HEK293T (cell line): ENCODE results near the gene AKT2.

Source experiments
- ARNT ChIP-seq: fragments of 450-650 bp; IDR thresholded peaks from 2 replicates; pipeline ENCODE4 v1.6.1; 2017; ENCODE audit warnings: mild to moderate bottlenecking
- BHLHE40 ChIP-seq: fragments of 450-650 bp; IDR thresholded peaks from 2 replicates; pipeline ENCODE4 v1.6.1; 2016; ENCODE audit warnings: mild to moderate bottlenecking, moderate library complexity, borderline replicate concordance
- HDGF ChIP-seq: fragments of 450-650 bp; IDR thresholded peaks from 2 replicates; pipeline ENCODE4 v1.6.1; 2017; ENCODE audit warnings: antibody characterized with exemption, borderline replicate concordance
- SUZ12 ChIP-seq: fragments of 450-650 bp; IDR thresholded peaks from 2 replicates; pipeline ENCODE4 v1.6.1; 2016; ENCODE audit warnings: mild to moderate bottlenecking
- TARDBP ChIP-seq: fragments of 450-650 bp; IDR thresholded peaks from 2 replicates; pipeline ENCODE4 v1.6.1; 2016
- TF ChIP-seq, protein P1 (sequence below): fragments of 450-650 bp; IDR thresholded peaks from 2 replicates; pipeline ENCODE4 v1.6.1; 2016

- TF ChIP-seq TARDBP (no peak), BHLHE40 (no peak), HDGF (no peak), ARNT (no peak), SUZ12 (no peak)
- TF ChIP-seq, protein P1, sequence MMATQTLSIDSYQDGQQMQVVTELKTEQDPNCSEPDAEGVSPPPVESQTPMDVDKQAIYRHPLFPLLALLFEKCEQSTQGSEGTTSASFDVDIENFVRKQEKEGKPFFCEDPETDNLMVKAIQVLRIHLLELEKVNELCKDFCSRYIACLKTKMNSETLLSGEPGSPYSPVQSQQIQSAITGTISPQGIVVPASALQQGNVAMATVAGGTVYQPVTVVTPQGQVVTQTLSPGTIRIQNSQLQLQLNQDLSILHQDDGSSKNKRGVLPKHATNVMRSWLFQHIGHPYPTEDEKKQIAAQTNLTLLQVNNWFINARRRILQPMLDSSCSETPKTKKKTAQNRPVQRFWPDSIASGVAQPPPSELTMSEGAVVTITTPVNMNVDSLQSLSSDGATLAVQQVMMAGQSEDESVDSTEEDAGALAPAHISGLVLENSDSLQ, result no peak
Measured at GRCh38 chr19:40280608-40281221, 4.4 kb downstream of the AKT2 start.
